Bronchial epithelial cell (primary cell): ENCODE measurements around the gene PHACTR1. TPM values are rescaled to one million over a fixed set of nuclear protein-coding genes. Genes with fewer than 3 reads are reported as not detected.

Source experiments
- DNase-seq: peaks from one replicate; pipeline ENCODE4 v3.0.0-alpha.2; 2010; ENCODE audit warnings: low read depth
- FAIRE-seq: peaks from 2 replicates; lab custom pipeline; 2011; peaks lifted over from hg19 to GRCh38; lab: Jason Lieb, UNC
- H3K27me3 ChIP-seq: 2 replicates; pipeline ENCODE4 v1.5.1; 2011; ENCODE audit warnings: low read length; ENCODE audit not compliant: control insufficient read depth, insufficient read depth
- H3K36me3 ChIP-seq: 2 replicates; pipeline ENCODE4 v1.5.1; 2011; ENCODE audit warnings: low read length; ENCODE audit not compliant: control insufficient read depth, insufficient read depth
- H3K4me3 ChIP-seq: 2 replicates; pipeline ENCODE4 v1.5.1; 2011; ENCODE audit warnings: mild to moderate bottlenecking, low read depth, low read length, control low read depth
- CTCF ChIP-seq: IDR thresholded peaks from 2 replicates; pipeline ENCODE4 v1.5.1; 2011; ENCODE audit warnings: mild to moderate bottlenecking, moderate library complexity, low read length, control low read depth, inconsistent platforms; ENCODE audit not compliant: insufficient read depth, severe bottlenecking
- total RNA-seq: library from RNA; depleted of rRNA; stranded (reverse); fragments of >200 nt; gene quantifications from 2 replicates; pipeline ENCODE4 v1.2.1, GENCODE V29; 2014

PHACTR1 gene
- total RNA-seq, 1 donor from 2014 or later = under 0.01 TPM

DNA sequence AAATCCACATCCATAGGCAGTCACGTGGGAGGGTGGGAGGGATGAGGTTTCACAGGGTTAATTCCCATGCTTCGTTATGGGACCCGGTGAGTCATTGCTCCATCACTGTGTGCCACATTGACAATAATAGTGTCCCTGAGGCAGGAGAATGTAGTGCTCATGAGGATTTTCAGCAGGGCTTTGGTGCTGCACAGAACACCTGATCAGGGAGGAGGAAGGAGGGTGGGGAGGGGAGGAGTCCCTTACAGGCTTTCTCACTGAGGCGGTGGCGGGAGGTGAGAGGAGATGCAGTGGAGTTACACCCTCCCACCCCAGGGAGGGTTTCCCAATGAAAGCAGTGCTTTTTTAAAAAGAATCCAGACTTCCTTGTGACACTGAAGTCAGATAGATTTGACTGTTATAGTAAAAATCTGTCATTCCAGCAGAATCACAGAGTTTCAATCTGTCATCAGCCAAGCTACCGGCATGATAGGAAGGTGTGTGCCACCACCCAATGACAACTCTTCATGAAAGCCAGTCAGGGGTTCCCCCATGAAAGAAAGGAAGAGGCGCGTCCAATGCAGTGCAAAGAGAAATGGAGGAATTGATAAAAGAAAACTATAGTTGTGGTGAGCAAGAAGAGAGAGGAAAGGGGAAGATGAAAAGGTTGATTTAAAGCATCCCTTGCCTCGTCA lies 467.0 kb downstream of the PHACTR1 start:
- no peak overlapping the region for H3K4me3 ChIP-seq
- FAIRE-seq (no peak), DNase-seq (no peak)
- H3K27me3 ChIP-seq = peaks cover 3% of the 10 kb centered on the region
- H3K36me3 ChIP-seq = no peaks in the 10 kb centered on the region
- TF ChIP-seq CTCF = no peak

- Histone ChIP-seq H3K27me3 (peaks cover 4% of the 10 kb centered on the region), H3K4me3 (no peak overlapping the region), H3K36me3 (no peaks in the 10 kb centered on the region)
- no peak for TF ChIP-seq CTCF
- DNase-seq = no peak
- no peak for FAIRE-seq
Measured at GRCh38 chr6:13184089-13184468, 467.5 kb downstream of the PHACTR1 start.

DNA sequence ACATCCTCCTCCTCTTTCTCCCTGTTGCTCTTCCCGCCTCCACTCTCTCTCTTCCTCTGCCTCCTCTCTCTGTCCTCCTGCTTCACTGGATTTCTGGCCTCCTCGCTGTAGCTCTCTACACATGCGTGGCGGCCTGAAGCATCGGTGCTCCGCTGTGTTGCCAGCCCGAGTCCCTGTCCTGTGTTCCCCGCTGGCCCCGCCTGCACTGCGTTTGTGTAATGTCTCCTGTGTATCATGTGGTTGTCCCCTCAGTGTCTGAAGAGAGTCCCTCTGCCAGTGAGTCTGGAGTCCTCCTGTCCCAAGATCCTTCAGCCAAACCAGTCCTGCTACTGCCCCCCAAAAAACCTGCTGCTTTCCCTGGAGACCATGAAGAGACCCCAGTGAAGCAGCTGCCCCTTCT lies 468.0 kb downstream of the PHACTR1 start:
- no peak for TF ChIP-seq CTCF
- DNase-seq (no peak), FAIRE-seq (no peak)
- no peak overlapping the region for H3K4me3 ChIP-seq
- H3K27me3 ChIP-seq = peaks cover 4% of the 10 kb centered on the region
- H3K36me3 ChIP-seq = no peaks in the 10 kb centered on the region

DNA sequence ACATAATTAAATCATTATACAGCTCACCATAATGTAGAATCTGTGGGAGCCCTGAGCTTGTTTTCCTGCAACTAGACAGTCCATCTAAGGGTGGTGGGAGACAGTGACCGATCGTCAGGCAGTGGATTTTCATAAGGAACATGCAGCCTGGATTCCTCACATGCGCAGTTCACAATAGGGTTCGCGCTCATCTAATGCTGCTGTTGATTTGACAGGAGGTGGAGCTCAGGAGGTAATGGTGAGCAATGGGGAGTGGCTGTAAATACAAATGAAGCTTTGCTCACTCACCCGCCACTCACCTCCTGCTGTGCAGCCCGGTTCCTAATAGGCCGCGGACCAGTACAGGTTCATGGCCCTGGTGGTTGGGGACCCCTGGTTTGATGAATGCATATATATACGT lies 470.3 kb downstream of the PHACTR1 start:
- no peak for TF ChIP-seq CTCF
- peaks cover 4% of the 10 kb centered on the region for H3K27me3 ChIP-seq
- FAIRE-seq = no peak
- no peak for DNase-seq
- H3K36me3 ChIP-seq = no peaks in the 10 kb centered on the region
- no peak overlapping the region for H3K4me3 ChIP-seq

DNA sequence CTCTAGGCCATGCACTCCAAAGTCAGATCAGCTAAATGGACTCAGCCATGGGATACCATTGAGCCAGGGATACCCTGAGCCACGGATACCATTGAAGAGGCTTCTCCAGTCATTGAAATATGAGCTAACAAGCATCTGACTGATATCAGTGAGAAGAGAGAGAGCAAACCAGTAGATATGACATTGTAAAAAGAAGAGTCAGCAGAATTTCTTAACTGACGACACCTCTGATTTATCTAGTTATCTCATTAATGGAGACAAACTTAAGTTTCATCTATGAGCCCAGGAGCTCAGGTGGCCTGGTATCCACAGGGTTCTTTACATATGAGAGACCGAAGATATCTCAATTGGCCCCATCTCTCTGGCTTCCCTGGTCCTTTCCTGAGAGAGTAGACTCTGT lies 471.1 kb downstream of the PHACTR1 start:
- peaks cover 4% of the 10 kb centered on the region for H3K27me3 ChIP-seq
- no peak for DNase-seq
- no peaks in the 10 kb centered on the region for H3K36me3 ChIP-seq
- no peak for TF ChIP-seq CTCF
- FAIRE-seq = no peak
- no peak overlapping the region for H3K4me3 ChIP-seq

DNA sequence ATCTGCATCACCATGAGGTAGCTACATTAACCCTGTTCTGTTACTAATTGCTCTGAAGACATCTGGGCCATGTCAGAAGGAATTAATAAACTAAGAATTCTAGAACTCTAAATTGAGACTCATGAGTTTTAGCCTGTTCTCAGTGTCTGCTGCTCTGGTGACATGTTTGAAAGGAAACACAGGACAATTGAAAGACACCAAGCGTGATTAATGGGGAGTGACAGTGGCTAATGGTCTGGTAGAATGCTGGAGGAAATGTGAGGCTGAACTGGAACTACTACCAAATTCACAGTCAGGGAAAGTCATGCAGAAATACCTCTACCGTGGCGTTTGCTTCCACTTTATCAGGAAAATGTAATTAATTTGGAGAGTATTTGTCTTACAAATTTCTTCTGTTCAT lies 471.7 kb downstream of the PHACTR1 start:
- no peaks in the 10 kb centered on the region for H3K36me3 ChIP-seq
- no peak overlapping the region for H3K4me3 ChIP-seq
- DNase-seq (no peak), FAIRE-seq (no peak)
- peaks cover 4% of the 10 kb centered on the region for H3K27me3 ChIP-seq
- no peak for TF ChIP-seq CTCF
